Amniotic epithelial cell (primary cell): ENCODE data around the gene LPAR3.

ENCODE experiments used
- DNase-seq: peaks from one replicate; pipeline ENCODE4 v3.0.0-alpha.2; 2010; ENCODE audit warnings: low read depth

LPAR3 gene

DNA sequence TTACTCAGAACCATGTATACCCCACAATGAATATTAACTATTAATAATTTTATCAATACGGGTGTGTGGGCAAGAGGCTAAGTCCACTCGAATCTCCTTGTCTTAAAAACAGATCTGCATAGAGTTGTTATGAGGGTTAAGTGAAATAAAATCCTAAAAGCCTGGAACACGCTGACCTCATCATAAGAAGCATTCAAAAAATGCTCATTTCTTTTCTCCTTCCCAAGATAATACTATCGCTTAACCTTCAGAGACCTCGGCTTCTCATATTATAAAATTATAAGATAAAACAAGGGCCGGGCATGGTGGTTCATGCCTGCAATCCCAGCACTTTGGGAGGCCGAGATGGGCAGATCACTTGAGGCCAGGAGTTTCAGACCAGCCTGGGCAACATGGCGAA is 35.1 kb downstream of the LPAR3 start:
- peak; percentile 27 for DNase-seq

DNA sequence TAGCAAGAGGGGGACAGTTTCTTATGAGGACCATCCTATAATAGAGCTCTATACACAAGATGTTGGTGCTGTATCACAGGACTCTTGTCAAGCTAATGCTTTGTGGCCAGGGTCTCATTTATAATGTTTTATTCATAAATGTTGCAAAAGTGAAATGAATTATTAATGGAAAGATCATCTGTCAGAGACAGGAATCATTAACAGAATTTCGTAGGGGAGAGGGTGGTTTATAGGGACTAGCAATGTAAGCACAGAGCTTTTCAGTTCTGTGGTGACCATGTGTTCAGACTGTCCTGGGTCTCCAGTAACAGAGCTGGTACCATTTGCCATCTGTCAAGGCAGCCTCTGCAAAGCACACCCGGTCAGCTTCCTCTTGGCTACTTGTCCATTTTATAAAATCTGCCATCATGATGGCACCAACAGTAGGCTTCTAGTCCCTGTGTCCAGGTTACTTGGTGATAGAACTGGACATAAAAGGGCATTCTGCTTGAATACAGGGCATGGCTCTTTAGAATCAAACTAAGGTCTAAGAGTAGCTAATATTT is 36.2 kb downstream of the LPAR3 start:
- DNase-seq = no peak

DNA sequence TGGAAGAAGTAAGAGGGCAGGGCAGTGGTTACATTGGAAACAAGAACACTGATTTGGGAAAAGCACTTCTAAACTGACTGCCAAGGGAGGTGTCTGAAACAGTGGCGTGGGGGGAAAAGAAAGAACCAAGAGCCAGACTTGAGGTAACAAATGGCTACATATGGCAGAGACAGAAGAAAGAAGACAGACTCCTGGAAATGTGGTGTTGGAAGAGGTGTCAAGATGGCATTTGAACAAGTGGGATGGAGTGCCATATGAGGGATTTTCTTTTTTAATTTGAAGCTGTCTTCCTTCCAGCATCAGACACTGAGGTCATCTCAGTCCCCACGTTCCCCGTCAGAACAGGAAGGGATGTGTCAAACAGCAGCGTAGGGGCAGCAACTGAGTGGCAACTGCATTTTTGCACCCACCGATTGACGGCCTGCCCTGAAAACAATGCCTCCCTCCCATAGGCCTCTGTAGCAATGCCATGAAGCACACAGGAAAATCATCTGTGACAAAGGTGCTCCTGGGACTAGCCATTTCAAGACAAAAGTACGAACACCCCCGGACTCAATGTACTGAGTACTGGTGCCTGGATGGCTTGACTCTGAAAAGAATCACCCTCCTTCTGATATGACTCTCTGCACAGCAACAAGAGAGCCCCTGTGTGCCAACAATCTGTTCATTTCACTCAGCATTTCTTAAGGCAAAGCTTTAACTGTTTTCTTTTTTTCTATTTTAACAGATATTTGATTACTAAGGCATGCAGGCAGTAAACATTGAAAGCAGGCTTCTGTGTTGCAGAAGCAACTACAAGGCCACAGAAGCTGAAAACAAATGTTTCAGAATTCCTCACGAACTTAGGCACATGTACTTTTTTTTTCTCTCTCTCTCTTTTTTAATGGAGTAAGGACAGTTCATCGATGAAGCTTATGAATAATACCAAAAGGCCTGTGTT is 37.0 kb downstream of the LPAR3 start:
- no peak for DNase-seq

DNA sequence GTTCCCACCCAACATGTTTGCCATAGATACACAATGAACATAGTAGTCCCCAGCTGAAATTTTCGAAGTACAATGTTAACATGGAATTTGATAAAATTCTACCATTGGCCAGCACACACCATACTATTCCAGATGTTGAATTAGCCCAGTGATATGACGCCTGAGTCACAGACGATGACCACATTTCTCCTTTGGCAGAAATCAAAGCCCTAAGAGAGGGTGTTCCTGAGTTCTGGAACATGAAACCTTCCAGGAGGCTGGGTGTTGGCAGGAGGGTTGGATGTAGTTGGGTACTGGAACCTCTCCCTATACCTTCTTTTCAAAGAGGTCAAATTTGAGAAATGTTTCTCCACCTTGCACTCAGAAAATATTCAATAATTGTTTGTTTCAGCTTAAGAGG is 37.8 kb downstream of the LPAR3 start:
- DNase-seq = peak; percentile 31

DNA sequence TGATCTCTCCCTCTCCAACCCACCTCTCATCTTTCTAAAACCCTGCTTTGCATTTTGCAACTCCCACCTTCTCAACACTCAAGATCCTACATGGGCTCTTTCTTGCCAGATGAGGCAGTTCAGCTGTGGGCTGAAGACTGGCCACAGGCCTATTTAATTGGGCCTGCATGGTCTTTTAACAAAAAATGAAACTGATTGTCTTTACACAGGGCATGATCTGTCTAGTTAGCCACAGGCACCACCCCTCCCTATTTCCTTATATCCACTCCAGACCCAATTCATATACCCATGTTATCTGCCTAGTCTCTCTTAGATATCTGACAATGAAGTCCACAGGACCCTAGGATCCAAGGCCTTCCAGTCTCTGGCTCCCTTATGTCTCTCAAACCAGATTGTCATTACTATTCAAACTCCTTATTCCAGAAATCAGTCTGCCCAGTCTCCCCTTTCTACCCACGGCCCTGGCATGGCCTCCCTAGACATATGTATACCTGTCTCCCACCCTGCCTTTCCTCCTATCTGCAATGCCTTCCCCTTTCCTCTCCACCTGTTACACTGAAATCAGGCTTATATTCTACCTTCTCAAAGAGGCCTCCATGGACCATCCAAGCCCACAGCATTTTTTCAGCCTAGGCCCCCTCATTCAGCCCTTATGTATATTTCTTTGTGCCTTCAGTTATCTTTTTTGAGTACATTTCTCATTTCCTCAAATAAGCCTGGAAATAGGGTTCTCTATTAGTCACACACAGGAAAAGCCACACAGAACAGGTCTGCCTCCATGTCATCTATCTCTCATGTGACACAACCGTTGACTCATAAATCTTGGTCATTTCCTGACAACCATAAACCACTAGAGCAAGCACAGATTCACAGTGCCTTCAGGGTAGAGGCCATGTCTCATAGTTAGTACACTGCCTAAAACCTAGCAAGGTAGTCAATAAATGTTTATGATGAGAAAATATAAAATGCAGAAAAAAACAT is 39.0 kb downstream of the LPAR3 start:
- peak; percentile 73 for DNase-seq

DNA sequence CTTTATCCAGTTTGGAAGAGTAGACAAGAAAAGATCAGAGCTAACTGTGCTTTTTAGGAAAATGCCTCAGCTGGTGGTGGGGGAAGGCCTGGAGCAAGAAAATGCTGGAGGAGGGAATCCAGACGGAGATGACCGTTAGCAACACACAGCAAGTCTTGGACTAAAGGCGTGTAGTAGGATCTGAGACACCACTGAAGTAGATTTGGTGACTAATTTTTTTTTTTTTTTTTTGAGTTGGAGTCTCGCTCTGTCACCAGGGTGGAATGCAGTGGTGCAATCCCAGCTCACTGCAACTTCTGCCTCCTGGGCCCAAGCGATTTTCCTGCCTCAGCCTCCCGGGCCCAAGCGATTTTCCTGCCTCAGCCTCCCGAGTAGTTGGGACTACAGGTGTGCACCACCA is 41.2 kb downstream of the LPAR3 start:
- DNase-seq = peak; percentile 89

DNA sequence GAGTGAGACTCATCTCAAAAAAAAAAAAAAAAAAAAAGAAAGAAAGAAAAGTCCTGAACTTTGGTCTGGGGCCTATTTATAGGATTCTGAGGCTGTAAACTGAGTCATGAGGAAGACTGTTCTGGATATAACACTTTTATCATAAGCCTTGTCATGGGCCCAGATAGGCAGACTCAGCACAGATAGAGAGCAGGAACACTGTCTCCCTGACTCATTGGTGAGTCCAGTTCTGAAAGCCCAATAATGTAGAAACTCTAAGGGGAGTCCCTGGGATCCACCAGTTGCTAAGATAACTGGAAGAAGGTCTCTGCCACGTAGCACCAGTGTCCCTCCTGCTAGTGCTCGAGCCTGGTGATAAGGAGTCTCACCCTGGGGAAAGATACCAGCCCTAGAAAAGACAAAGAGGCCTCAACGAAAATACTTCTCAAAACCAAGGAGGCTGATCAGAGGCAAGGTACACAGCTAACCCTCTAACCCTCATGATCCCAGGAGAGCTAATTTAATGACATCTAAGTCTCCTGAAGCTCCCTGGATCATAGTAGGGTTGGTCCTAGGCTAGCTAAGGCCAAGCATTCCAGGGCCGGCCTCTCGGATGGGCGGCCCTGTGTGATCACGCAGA is 43.5 kb downstream of the LPAR3 start:
- peak; percentile 64 for DNase-seq

DNA sequence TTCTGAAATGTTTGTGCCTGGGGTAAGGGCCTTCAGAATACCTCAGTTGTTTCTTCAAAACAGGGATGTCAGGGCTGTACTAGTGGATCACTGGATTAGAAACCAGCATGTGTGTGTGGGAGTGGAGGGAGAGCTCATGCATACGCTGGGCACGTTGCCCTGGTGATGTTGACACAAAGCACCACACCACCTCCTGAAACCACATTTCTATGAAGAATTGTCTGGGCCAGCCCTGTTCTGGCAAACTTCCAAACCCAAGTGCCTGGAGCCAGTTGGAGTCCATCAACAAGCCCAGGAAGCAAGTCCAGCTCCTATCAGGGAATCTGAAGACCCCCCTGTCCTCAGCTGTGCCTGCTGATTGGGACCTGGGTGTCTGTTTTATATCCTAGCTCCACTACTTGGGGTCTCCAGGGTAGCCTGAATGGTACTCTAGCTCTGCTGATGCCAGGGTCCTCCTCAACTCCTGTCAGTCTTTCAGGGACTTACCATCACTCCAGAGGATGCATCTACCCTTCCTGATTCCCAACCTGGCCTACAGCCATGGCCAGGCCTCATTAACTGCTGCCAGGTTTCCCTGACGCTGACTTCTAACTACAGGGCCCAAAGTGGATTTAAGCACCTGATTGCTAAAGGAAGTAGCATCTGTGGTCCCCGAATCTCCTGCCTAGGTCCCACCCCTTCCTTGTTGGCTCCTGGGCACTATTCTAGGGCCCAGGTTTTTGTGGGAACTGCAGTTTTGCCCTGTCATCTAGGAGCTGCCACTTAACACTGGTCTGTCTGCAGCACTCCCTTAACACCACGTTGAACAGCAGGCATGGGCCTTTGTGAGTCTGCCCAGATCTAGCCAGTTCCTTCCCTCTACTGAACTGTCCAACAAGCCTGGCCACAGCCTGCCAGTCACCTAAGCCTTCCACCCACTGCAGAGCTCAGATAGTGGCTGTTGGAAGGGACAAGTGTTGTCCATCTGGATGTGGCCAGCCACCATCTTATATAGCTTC is 45.5 kb downstream of the LPAR3 start:
- peak; percentile 100 for DNase-seq

DNA sequence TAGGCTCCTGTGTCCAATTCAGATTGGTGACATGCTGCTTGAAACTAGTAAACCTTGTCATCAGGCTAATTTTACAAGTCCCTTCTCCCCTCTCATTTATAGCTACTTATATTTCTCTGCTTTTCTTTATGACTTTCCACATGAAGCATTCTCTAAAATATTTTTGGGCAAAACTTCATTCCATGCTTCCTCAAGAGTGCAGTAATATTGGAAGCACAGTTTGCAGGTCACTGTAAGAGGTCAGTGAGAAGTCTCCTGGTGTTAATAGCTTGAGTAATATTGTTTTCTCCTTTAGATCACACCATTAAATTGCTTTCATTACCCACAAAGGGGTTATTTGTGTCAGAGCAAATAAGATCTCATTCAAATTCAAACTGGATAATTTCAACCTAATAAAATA is 46.6 kb downstream of the LPAR3 start:
- no peak for DNase-seq

DNA sequence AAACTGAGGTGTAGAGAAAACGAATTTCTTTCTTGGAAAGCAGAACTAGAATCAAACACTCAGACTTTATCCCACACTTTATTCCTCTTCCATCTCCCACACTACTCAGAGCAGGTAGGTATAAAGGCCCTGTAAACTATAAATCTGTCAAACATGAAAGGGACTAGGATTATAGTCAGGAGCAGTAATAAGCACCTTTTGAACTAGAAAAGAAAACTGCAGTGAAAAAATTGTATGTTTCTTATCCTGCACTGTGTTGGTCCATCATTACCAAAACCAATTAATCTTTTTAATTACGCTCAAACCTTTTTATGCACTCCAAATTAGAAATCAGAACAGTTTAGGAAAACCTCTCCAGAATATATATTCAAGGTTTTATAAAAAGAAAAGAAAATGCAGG is 47.6 kb downstream of the LPAR3 start:
- DNase-seq = no peak

DNA sequence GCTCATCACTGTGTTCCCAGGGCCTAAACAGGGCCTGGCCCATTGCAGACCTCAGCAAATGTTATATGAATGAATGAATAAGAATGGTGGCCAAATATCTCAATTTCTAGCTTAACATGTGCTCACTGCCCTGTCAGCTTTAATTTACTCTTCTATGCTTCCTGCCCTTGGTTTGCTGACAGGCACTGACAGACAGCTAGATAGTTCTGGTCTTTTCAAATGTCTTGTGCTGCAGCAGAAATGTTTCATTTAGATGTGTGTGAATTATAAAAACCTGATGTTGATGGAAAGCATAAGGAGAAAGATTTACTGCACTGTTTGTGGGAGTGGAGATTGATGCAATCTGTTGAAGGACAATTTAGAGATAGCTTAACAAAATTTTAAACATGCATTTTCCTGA is 48.9 kb downstream of the LPAR3 start:
- no peak for DNase-seq

DNA sequence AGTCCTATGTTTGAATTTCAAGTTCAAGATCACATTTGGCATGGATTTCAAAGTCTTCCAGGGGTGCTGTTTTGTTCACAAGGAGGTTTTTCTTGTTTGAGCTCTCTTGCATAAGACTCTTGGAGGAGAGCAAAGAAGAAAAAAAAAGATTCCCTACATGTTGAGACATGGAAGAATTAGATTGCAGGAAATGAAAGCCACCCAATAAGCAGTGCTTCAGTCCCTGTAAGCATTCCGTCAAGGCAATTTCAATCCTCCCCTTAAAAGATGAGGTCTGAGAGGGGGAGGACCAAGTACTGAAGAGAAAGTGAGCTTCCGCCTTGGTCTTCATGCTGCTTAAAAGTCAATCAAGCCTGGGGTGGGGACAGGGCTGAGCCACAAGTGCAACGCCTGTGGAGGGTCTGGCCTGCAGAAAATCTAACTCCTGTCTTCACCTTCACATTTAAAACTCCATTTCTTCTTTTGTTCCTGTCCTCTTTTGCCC is 50.2 kb downstream of the LPAR3 start:
- peak; percentile 29 for DNase-seq

DNA sequence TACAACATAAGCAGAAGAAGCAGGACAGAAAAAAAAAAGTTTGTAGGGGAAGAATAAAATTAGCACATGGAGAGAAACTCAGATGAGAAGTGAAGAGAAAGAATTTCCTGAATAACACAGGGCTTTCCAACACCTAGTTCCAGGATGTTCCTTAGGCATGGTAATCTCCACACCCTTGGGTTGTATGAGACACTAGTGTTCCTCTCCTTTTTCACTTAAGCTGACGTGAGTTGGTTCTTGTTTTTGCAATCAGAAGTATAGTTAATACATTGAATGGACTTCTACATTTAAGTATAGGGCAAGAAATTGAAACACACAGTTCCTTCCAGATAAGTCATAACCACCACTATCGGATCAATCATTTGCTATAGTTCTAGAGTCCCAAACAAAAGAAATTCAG is 51.0 kb downstream of the LPAR3 start:
- no peak for DNase-seq

DNA sequence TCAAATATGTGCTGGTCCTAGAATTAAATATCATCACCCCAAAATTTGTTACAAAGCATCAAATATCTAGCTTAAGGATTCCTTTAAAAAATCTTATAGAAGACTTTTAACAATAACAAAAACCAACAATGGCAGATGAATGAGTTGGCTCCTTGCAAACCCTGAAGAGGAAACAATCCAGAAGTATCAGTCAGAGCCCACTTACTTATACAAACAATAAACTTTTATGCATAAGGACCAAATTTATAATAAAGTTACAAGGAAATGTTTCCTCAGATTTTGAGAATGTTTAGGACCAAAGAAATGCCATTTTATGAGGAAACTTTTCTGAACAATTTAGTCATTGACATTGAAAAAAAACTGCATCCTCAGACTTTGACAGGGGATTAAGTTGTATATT is 52.7 kb downstream of the LPAR3 start:
- no peak for DNase-seq

DNA sequence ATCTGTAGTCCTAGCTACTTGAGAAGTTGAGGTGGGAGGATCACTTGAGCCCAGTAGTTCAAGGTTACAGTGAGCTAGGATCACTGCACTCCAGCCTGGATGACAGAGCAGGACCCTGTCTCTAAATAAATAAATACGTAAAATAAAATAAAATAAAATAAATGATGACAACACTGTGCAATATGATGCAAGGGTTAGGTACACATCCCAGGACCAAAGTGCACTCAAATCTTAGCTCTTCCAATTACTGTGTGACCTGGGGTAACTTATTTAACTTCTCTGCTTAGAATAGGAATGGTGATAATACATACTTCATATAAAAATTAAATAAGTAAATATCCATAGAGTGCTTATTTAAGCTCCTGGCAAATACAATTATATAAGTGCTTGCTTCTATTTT is 53.5 kb downstream of the LPAR3 start:
- no peak for DNase-seq

DNA sequence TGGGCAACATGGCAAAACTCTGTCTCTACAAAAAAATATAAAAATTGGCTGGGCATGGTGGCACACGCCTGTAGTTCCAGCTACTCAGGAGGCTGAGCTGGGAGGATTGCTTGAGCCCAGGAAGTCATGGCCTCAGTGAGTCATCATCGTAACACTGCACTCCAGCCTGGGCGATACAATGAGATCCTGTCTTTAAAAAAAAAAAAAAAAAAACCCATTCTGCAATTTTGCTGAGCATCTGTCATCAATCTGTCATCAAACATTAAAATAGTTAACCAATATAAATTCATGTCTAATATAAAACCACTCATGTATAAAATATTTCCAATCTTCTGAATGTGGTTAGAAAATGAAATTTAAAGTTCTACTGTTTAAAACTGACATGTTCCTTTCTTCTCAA is 56.9 kb downstream of the LPAR3 start:
- no peak for DNase-seq

DNA sequence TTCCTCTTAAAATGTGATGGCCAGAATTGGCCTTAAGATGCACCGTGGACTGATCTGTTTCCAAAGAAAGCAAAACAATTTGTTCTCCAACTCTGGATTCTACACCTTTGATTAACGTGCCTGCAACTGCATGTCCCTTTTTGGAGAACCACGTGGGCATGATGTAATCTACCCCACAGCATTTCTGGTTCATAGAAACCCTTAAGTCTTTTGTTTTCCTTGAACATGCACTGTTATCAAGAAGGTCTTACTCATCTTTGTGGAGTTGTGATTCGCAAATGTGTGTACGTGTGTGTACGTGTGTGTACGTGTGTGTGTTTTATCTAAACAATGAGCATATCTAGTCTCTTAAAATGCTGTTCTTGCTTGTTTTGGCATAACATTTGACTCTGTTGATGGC is 57.8 kb downstream of the LPAR3 start:
- DNase-seq = peak; percentile 12

DNA sequence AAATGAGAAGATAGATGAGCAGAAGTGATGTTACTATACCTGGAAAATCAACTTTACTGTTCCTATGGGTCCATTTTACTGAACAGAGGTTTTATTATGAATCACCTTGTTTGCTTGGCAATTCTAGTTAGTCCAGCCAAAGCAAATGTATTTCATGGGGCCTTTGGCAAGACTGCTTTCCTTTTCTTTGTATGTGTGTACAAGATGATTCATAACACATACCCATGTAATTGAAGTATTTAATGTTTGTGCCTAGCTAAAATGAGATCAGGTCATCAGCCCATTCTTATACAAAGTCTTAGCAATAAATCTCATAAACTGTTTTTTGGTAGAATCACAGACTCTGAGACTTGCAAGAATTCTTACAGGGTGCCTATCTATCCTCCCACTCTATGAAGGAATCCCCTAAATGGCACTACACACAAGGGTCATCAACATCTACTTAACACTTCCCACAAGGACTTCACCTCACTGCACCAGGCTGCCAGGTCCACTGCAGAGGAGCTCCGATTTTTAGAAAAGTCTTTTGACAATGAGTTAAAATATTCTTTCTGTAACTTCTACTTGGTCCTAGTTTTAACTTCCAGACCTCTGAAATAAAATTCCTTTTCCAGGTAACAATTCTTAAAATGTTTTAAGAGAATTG is 58.5 kb downstream of the LPAR3 start:
- DNase-seq = peak; percentile 47

DNA sequence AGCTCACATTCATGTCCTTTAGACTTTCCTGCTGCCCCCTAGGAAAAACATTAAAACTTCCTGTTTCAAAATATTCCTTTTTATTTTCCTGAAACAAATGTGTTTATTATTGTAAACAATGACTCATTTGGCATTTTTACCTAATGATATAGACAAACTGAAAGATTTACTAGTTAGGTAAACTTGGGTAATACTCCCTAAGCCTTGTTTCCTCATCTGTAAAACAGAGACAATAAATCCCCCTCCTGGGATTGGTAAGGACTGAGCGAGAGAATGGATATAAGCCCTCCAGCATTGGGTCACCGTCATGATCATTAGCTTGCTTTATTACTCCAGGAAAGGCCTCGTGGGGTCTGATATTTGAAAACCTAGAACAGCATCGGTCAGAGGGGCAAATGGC is 59.8 kb downstream of the LPAR3 start:
- peak; percentile 15 for DNase-seq

DNA sequence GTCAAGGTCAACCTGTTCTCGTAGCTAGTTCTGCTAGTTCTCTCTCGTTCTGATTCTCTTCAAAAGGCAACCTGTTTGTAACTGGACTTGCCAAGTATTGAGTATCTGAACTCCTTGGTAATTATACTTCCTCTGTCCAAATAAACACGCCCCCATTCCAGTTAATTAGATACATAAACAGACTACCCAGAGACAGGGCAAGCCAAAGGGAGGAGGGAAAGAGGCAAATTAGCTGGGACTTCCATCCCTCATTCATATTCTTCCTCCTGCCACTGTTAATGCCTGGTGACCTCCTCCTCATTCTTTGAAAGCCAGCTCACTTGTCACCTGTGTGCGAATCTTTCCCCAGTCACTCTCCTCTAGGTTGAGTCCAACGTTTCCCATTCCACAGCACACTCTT is 62.9 kb downstream of the LPAR3 start:
- DNase-seq = no peak
